RWPE2 (cell line): ENCODE data around the gene GLE1.

Experiments
- ATAC-seq: fragments of 200-7000 bp; cut with Tn5 transposase; 3 replicates; pipeline ENCODE4 v1.9.1; 2021; ENCODE audit warnings: low read depth
- DNase-seq: peaks from one replicate; pipeline ENCODE4 v3.0.0-alpha.2; 2020; ENCODE audit warnings: low spot score
- H3K27ac ChIP-seq: fragments of 450-650 bp; 2 replicates; pipeline ENCODE4 v1.5.1; 2017; ENCODE audit warnings: mild to moderate bottlenecking; ENCODE audit not compliant: poor library complexity, severe bottlenecking
- H3K27me3 ChIP-seq: fragments of 250-450 bp; sonication (Bioruptor Pico); 2 replicates; pipeline ENCODE4 v1.5.1; 2021; ENCODE audit warnings: mild to moderate bottlenecking, moderate library complexity; ENCODE audit not compliant: insufficient read depth, poor library complexity, severe bottlenecking
- H3K36me3 ChIP-seq: fragments of 250-450 bp; sonication (Bioruptor Pico); 2 replicates; pipeline ENCODE4 v1.5.1; 2020; ENCODE audit warnings: low read depth, mild to moderate bottlenecking, moderate library complexity
- H3K4me1 ChIP-seq: fragments of 250-450 bp; sonication (Bioruptor Pico); 2 replicates; pipeline ENCODE4 v1.5.1; 2021; ENCODE audit warnings: mild to moderate bottlenecking, moderate library complexity; ENCODE audit not compliant: insufficient read depth, poor library complexity, severe bottlenecking
- H3K4me3 ChIP-seq: fragments of 250-450 bp; sonication (Bioruptor Pico); 2 replicates; pipeline ENCODE4 v1.5.1; 2021; ENCODE audit warnings: mild to moderate bottlenecking, moderate library complexity; ENCODE audit not compliant: severe bottlenecking
- H3K9me3 ChIP-seq: fragments of 250-450 bp; sonication (Bioruptor Pico); 2 replicates; pipeline ENCODE4 v1.5.1; 2021; ENCODE audit warnings: mild to moderate bottlenecking, moderate library complexity; ENCODE audit not compliant: severe bottlenecking
- TF ChIP-seq, protein P1 (sequence below): fragments of 450-650 bp; IDR thresholded peaks from one replicate; pipeline ENCODE4 v1.5.1; 2017; ENCODE audit warnings: mild to moderate bottlenecking, moderate library complexity; ENCODE audit not compliant: poor library complexity, severe bottlenecking

Gene GLE1

DNA sequence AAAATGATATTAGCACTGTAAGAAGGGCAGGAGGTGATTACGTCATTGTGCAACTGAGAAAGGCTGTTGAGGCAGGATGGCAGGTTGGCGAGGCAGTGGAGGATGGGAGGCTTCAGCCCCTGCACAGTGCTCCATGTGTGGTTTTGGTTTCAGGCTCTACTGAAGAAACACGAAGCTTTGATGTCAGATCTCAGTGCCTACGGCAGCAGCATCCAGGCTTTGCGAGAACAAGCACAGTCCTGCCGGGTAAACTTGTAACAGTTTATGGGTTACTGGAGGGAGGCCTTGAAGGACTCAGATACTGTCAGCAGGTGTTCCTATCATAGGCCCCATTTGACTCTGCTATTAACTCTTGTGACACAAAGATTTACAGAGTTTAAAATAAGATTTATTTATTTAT is 82.9 kb downstream of the GLE1 start:
- no peak for ATAC-seq
- Histone ChIP-seq H3K27ac (no peak overlapping the region), H3K4me1 (no peaks in the 10 kb centered on the region), H3K4me3 (no peak overlapping the region), H3K9me3 (no peaks in the 10 kb centered on the region), H3K27me3 (no peaks in the 10 kb centered on the region), H3K36me3 (peaks cover 95% of the 10 kb centered on the region)
- no peak for DNase-seq
- TF ChIP-seq, protein P1, sequence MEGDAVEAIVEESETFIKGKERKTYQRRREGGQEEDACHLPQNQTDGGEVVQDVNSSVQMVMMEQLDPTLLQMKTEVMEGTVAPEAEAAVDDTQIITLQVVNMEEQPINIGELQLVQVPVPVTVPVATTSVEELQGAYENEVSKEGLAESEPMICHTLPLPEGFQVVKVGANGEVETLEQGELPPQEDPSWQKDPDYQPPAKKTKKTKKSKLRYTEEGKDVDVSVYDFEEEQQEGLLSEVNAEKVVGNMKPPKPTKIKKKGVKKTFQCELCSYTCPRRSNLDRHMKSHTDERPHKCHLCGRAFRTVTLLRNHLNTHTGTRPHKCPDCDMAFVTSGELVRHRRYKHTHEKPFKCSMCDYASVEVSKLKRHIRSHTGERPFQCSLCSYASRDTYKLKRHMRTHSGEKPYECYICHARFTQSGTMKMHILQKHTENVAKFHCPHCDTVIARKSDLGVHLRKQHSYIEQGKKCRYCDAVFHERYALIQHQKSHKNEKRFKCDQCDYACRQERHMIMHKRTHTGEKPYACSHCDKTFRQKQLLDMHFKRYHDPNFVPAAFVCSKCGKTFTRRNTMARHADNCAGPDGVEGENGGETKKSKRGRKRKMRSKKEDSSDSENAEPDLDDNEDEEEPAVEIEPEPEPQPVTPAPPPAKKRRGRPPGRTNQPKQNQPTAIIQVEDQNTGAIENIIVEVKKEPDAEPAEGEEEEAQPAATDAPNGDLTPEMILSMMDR = no peak

DNA sequence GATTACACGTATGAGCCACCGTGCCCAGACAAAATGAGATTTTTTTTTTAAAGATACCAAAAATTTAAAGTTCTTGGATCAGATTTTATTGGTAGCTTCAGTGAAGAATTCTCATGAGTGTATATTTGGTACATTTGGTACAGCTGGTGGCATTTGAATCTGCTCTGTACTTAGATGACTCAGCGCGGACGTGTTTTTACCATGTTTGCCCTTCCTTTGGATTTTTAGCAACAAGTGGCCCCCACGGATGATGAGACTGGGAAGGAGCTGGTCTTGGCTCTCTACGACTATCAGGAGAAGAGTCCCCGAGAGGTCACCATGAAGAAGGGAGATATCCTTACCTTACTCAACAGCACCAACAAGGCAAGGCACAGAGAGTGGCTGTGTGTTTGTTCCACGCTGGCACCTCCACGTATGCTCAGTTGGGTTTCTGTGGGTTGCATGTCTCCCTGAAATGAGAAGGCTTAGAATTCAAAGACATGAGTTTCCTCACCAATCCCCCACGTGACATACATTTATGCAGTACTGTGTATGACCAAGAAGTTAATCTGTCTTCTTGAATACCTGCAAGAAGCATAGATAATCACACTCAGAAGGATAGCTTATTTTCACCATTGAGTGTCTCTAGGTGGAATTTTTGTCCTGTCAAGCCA is 84.2 kb downstream of the GLE1 start:
- H3K4me3 ChIP-seq = no peak overlapping the region
- H3K4me1 ChIP-seq = no peaks in the 10 kb centered on the region

More for the DNA sequence above, 84.2 kb downstream of the GLE1 start:
- Histone ChIP-seq H3K27ac (no peak overlapping the region), H3K27me3 (no peaks in the 10 kb centered on the region), H3K9me3 (no peaks in the 10 kb centered on the region), H3K36me3 (peaks cover 95% of the 10 kb centered on the region)
- DNase-seq (no peak), ATAC-seq (no peak)
- TF ChIP-seq, protein P1 = no peak
